PC-3 (cell line): ENCODE results near the gene SYT15.
"Not testable (repeated sequence)": the region's sequence is repeated elsewhere in the genome, so short reads cannot be mapped to it uniquely, and the experiment has no call there.

Experiments used
- EZH2 ChIP-seq: fragments of 300-600 bp; sonication (generic); IDR thresholded peaks from one replicate; pipeline ENCODE4 v1.6.1; 2017; ENCODE audit warnings: antibody characterized with exemption, mild to moderate bottlenecking, low read length; ENCODE audit not compliant: unreplicated experiment
- EZH2phosphoT487 ChIP-seq: fragments of 300-600 bp; sonication (generic); IDR thresholded peaks from 2 replicates; pipeline ENCODE4 v1.6.1; 2018; ENCODE audit warnings: mild to moderate bottlenecking, antibody characterized with exemption, low read length, borderline replicate concordance
- TF ChIP-seq, protein P1 (sequence below): fragments of 300-600 bp; sonication (generic); conservative IDR thresholded peaks from 2 replicates; pipeline ENCODE4 v1.5.1; 2017; ENCODE audit warnings: antibody characterized with exemption, low read depth, mild to moderate bottlenecking, low read length

DNA sequence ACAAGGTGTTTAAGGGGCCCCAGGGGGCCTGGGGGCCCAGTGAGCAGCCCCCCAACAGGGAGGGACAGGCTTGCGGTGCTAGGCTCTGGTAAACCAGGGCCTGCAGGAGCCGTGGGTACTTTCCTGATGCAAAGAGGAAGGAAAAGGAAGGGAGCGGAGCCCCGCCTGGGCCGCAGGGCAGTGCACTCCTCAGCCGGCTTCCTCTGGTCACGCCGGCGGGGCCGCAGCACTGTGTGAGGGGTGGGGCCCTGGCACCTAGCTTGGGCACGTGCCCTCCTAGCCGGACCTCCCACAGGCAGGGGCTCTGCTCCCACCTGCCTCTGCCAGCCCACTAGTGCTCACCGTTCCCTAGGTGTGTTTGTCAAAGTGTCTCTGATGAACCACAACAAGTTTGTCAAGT is 6.3 kb downstream of the SYT15 start:
- TF ChIP-seq, protein P1, sequence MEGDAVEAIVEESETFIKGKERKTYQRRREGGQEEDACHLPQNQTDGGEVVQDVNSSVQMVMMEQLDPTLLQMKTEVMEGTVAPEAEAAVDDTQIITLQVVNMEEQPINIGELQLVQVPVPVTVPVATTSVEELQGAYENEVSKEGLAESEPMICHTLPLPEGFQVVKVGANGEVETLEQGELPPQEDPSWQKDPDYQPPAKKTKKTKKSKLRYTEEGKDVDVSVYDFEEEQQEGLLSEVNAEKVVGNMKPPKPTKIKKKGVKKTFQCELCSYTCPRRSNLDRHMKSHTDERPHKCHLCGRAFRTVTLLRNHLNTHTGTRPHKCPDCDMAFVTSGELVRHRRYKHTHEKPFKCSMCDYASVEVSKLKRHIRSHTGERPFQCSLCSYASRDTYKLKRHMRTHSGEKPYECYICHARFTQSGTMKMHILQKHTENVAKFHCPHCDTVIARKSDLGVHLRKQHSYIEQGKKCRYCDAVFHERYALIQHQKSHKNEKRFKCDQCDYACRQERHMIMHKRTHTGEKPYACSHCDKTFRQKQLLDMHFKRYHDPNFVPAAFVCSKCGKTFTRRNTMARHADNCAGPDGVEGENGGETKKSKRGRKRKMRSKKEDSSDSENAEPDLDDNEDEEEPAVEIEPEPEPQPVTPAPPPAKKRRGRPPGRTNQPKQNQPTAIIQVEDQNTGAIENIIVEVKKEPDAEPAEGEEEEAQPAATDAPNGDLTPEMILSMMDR: not testable (repeated sequence)
- TF ChIP-seq EZH2, EZH2phosphoT487: not testable (repeated sequence)
